ENCODE measurements around the gene SLC25A42. TPM values are rescaled to one million over a fixed set of nuclear protein-coding genes. Genes with fewer than 3 reads are reported as not detected.

Gene SLC25A42
- total and polyA plus RNA-seq, 4 donors: 3.8 to 12.5 (median 9.9) TPM

- DNase-seq (no peak), ATAC-seq (ENCODE audit: low FRiP score) (no peak)
- H3K4me1 ChIP-seq (ENCODE audit: control insufficient read depth in 1 of 2, insufficient read depth in 2 of 2, low read length in 2 of 2): no peaks in the 10 kb centered on the region
- H3K27ac ChIP-seq (ENCODE audit: low read depth in 1 of 2, low read length in 2 of 2): no peak overlapping the region
- H3K36me3 ChIP-seq (ENCODE audit: control insufficient read depth in 1 of 2, insufficient read depth in 2 of 2, low read length in 1 of 2): no peaks in the 10 kb centered on the region
- WGBS, 2 donors: 90% methylated on average over 6 of the region's 6 CpGs
- H3K4me3 ChIP-seq (ENCODE audit: low read length in 2 of 2): no peak overlapping the region
- H3K9me3 ChIP-seq (ENCODE audit: control insufficient read depth, low read length): no peaks in the 10 kb centered on the region
- H3K27me3 ChIP-seq (ENCODE audit: control insufficient read depth in 1 of 2, insufficient read depth in 2 of 2, low read length in 1 of 2): no peaks in the 10 kb centered on the region
- intact Hi-C loops (cut with DNase I): no loop called here
Observed at GRCh38 chr19:19043481-19043880, 20.3 kb upstream of the SLC25A42 start.

- Histone ChIP-seq H3K9me3 (ENCODE audit: control insufficient read depth, low read length) (no peaks in the 10 kb centered on the region), H3K27me3 (ENCODE audit: control insufficient read depth in 1 of 2, insufficient read depth in 2 of 2, low read length in 1 of 2) (no peaks in the 10 kb centered on the region), H3K4me1 (ENCODE audit: control insufficient read depth in 1 of 2, insufficient read depth in 2 of 2, low read length in 2 of 2) (no peaks in the 10 kb centered on the region), H3K36me3 (ENCODE audit: control insufficient read depth in 1 of 2, insufficient read depth in 2 of 2, low read length in 1 of 2) (no peaks in the 10 kb centered on the region), H3K27ac (ENCODE audit: low read depth in 1 of 2, low read length in 2 of 2) (no peak overlapping the region), H3K4me3 (ENCODE audit: low read length in 2 of 2) (no peak overlapping the region)
- 90 to 94% methylated on average over 6 of the region's 6 CpGs for WGBS, 2 donors
- DNase-seq (no peak), ATAC-seq (ENCODE audit: low FRiP score) (no peak)
- intact Hi-C loops (cut with DNase I): no loop called here
Observed at GRCh38 chr19:19043881-19044280, 19.9 kb upstream of the SLC25A42 start.

DNA sequence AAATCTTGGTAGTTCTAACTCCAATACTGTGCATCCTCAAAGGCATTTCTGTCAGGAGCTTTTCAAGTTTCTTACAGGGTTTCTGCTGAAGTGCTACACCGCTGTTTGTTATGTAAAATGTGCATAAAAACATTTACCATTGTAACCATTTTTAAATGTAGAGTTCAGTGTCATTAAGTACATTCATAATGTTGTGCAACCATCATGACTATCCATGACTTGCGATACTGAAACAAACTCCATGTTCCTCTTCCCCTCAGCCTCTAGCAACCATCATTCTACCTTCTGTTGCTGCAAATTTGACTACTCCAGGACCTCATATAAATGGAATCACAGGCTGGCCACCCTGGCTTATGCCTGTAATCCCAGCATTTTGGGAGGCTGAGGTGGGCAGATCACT, 14.4 kb upstream of the SLC25A42 start:
- Histone ChIP-seq H3K4me3 (ENCODE audit: low read length in 2 of 2) (no peak overlapping the region), H3K9me3 (ENCODE audit: control insufficient read depth, low read length) (no peaks in the 10 kb centered on the region), H3K36me3 (ENCODE audit: control insufficient read depth in 1 of 2, insufficient read depth in 2 of 2, low read length in 1 of 2) (peaks cover 0 to 4% of the 10 kb centered on the region in 2 donors), H3K27me3 (ENCODE audit: control insufficient read depth in 1 of 2, insufficient read depth in 2 of 2, low read length in 1 of 2) (no peaks in the 10 kb centered on the region), H3K27ac (ENCODE audit: low read depth in 1 of 2, low read length in 2 of 2) (no peak overlapping the region), H3K4me1 (ENCODE audit: control insufficient read depth in 1 of 2, insufficient read depth in 2 of 2, low read length in 2 of 2) (no peaks in the 10 kb centered on the region)
- ATAC-seq (ENCODE audit: low FRiP score) (no peak), DNase-seq (no peak)
- intact Hi-C loops (cut with DNase I): no loop called here
- 96 to 97% methylated on average over 2 of the region's 2 CpGs for WGBS, 2 donors

- Histone ChIP-seq H3K9me3 (ENCODE audit: control insufficient read depth, low read length) (no peaks in the 10 kb centered on the region), H3K27me3 (ENCODE audit: control insufficient read depth in 1 of 2, insufficient read depth in 2 of 2, low read length in 1 of 2) (no peaks in the 10 kb centered on the region), H3K4me1 (ENCODE audit: control insufficient read depth in 1 of 2, insufficient read depth in 2 of 2, low read length in 2 of 2) (no peaks in the 10 kb centered on the region), H3K36me3 (ENCODE audit: control insufficient read depth in 1 of 2, insufficient read depth in 2 of 2, low read length in 1 of 2) (peaks cover 0 to 4% of the 10 kb centered on the region in 2 donors), H3K27ac (ENCODE audit: low read depth in 1 of 2, low read length in 2 of 2) (no peak overlapping the region), H3K4me3 (ENCODE audit: low read length in 2 of 2) (no peak overlapping the region)
- no peak for ATAC-seq (ENCODE audit: low FRiP score)
- no peak for DNase-seq
- intact Hi-C loops (cut with DNase I): no loop called here
- WGBS, 2 donors: 87% methylated on average over 4 of the region's 4 CpGs
Observed at GRCh38 chr19:19050104-19050503, 13.7 kb upstream of the SLC25A42 start.

DNA sequence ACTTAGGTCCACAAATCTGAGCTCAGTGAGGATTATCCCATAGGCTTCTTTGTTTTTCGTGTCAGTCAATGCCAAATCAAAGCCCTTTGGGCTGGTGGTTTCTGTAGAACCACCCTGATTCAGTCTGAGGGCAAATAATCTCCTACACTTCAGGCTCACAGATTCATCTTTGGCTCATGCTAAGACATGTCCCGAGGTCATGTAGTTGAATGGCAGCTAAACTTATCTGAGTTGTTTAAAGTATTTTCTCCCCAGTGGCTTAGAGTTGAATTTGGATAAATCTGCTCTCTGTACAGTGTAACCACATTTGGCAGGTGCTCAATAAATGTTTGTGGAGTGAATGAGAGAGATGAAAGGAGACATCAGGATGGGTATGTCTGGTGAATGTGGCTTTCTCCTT, 13.1 kb upstream of the SLC25A42 start:
- no peak overlapping the region for H3K27ac ChIP-seq (ENCODE audit: low read depth in 1 of 2, low read length in 2 of 2)
- intact Hi-C loops (cut with DNase I): no loop called here
- ATAC-seq (ENCODE audit: low FRiP score) (no peak), DNase-seq (no peak)
- H3K4me1 ChIP-seq (ENCODE audit: control insufficient read depth in 1 of 2, insufficient read depth in 2 of 2, low read length in 2 of 2): no peaks in the 10 kb centered on the region
- H3K4me3 ChIP-seq (ENCODE audit: low read length in 2 of 2): no peak overlapping the region
- WGBS, 2 donors: 84 to 89% methylated on average over 2 of the region's 2 CpGs
- H3K36me3 ChIP-seq (ENCODE audit: control insufficient read depth in 1 of 2, insufficient read depth in 2 of 2, low read length in 1 of 2): peaks cover 0 to 4% of the 10 kb centered on the region in 2 donors
- H3K9me3 ChIP-seq (ENCODE audit: control insufficient read depth, low read length): no peaks in the 10 kb centered on the region
- H3K27me3 ChIP-seq (ENCODE audit: control insufficient read depth in 1 of 2, insufficient read depth in 2 of 2, low read length in 1 of 2): no peaks in the 10 kb centered on the region

DNA sequence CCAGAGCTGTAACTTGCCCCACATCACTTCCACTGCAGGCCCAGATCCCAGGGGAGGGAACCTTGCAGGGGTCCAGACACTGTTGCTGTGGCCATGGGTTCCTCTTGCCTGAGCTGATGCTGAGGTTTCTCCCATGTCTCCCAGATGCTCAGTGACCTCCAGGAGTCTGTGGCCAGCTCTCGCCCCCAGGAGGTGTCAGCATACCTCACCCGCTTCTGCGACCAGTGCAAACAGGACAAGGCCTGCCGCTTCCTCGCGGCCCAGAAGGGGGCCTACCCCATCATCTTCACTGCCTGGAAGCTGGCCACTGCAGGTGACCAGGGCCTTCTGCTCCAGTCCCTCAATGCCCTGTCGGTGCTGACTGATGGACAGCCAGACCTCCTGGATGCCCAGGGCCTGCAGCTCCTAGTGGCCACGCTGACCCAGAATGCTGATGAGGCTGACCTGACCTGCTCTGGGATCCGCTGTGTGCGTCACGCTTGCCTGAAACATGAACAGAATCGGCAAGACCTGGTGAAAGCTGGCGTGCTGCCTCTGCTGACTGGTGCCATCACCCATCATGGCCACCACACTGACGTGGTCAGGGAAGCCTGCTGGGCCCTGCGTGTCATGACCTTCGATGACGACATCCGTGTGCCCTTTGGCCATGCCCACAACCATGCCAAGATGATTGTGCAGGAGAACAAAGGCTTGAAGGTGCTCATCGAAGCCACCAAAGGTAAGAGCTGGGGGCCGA, 12.1 kb upstream of the SLC25A42 start:
- intact Hi-C loops (cut with DNase I): loop anchor here in 1 of 2 donors (2.0 kb wide), 1 partner anchor 87 kb away; the partner anchor contains the start of gene TMEM161A
- DNase-seq (no peak), ATAC-seq (ENCODE audit: low FRiP score) (no peak)
- WGBS, 2 donors: 93% methylated on average over 20 of the region's 20 CpGs
- H3K4me3 ChIP-seq (ENCODE audit: low read length in 2 of 2): no peak overlapping the region
- H3K36me3 ChIP-seq (ENCODE audit: control insufficient read depth in 1 of 2, insufficient read depth in 2 of 2, low read length in 1 of 2): peaks cover 0 to 4% of the 10 kb centered on the region in 2 donors
- H3K27me3 ChIP-seq (ENCODE audit: control insufficient read depth in 1 of 2, insufficient read depth in 2 of 2, low read length in 1 of 2): no peaks in the 10 kb centered on the region
- H3K27ac ChIP-seq (ENCODE audit: low read depth in 1 of 2, low read length in 2 of 2): no peak overlapping the region
- no peaks in the 10 kb centered on the region for H3K9me3 ChIP-seq (ENCODE audit: control insufficient read depth, low read length)
- no peaks in the 10 kb centered on the region for H3K4me1 ChIP-seq (ENCODE audit: control insufficient read depth in 1 of 2, insufficient read depth in 2 of 2, low read length in 2 of 2)

DNA sequence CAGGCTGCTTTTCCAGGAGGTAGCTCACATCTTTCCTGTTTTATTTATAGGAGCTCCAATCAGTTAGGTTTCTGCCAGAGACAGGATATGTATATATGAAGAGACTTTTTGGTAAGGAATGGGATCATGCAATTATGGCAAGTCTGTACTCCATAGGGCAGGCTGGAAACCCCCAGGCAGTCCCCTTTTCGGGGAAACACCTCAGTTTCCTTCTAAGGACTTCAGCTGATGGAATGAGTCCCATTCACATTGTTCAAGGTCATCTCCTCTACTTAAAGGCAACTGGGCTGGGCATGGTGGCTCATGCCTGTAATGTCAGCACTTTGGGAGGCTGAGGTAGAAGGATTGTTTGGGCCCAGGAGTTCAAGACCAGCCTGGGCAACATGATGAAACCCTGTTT, 10.9 kb upstream of the SLC25A42 start:
- no peak for DNase-seq
- intact Hi-C loops (cut with DNase I): loop anchor here in 1 of 2 donors (2.0 kb wide), 1 partner anchor 86 kb away; the partner anchor contains the start of gene TMEM161A
- Histone ChIP-seq H3K4me3 (ENCODE audit: low read length in 2 of 2) (no peak overlapping the region), H3K27me3 (ENCODE audit: control insufficient read depth in 1 of 2, insufficient read depth in 2 of 2, low read length in 1 of 2) (no peaks in the 10 kb centered on the region), H3K27ac (ENCODE audit: low read depth in 1 of 2, low read length in 2 of 2) (no peak overlapping the region), H3K36me3 (ENCODE audit: control insufficient read depth in 1 of 2, insufficient read depth in 2 of 2, low read length in 1 of 2) (peaks cover 0 to 4% of the 10 kb centered on the region in 2 donors), H3K9me3 (ENCODE audit: control insufficient read depth, low read length) (no peaks in the 10 kb centered on the region), H3K4me1 (ENCODE audit: control insufficient read depth in 1 of 2, insufficient read depth in 2 of 2, low read length in 2 of 2) (no peaks in the 10 kb centered on the region)
- no peak for ATAC-seq (ENCODE audit: low FRiP score)
- 88 to 96% methylated on average over 1 of the region's 1 CpG for WGBS, 2 donors

DNA sequence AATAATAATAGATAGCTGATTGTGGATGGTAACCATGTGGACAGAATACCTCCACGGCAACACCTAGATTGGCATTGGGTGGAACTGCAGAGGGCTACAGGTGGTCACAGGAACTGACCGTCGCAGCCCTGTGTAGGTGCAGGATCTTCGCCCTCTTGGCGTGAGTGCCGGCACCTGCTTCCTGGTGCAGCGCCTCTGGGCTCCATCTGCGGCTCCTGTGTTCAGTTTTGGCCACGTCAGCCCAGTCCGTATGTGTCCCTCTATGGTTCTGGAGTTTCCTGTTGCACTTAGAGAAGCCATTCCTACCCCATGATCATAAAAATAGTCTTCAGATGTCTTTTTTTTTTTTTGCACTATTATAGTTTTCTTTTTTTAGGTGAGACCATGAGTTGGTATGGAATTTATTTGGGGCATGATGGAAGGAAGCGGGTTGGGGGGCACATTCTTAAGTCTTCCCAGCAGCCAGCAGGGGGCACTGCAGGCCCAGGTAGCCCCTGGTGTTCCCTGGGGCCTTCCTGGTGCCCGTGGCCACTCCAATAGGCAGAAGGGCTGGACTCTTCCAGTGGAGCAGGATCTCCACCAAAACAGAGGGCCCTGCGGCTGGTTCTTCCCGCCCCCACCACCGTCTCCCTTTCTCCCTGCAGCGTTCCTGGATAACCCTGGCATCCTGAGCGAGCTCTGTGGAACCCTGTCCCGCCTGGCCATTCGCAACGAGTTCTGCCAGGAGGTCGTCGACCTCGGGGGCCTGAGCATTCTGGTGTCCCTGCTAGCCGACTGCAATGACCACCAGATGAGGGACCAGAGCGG, 10.1 kb upstream of the SLC25A42 start:
- no peaks in the 10 kb centered on the region for H3K4me1 ChIP-seq (ENCODE audit: control insufficient read depth in 1 of 2, insufficient read depth in 2 of 2, low read length in 2 of 2)
- no peaks in the 10 kb centered on the region for H3K9me3 ChIP-seq (ENCODE audit: control insufficient read depth, low read length)
- H3K27ac ChIP-seq (ENCODE audit: low read depth in 1 of 2, low read length in 2 of 2): no peak overlapping the region
- ATAC-seq (ENCODE audit: low FRiP score) (peak; percentile 61), DNase-seq (peak; percentile 69 to 86)
- 88% methylated on average over 24 to 25 of the region's 25 CpGs for WGBS, 2 donors
- no peaks in the 10 kb centered on the region for H3K27me3 ChIP-seq (ENCODE audit: control insufficient read depth in 1 of 2, insufficient read depth in 2 of 2, low read length in 1 of 2)
- no peak overlapping the region for H3K4me3 ChIP-seq (ENCODE audit: low read length in 2 of 2)
- H3K36me3 ChIP-seq (ENCODE audit: control insufficient read depth in 1 of 2, insufficient read depth in 2 of 2, low read length in 1 of 2): peaks cover 0 to 4% of the 10 kb centered on the region in 2 donors
- intact Hi-C loops (cut with DNase I): loop anchor here in 1 of 2 donors (2.0 kb wide), 1 partner anchor 85 kb away; the partner anchor contains the start of gene TMEM161A
